SK-N-SH (cell line): ENCODE data around the gene GPR180. TPM values are rescaled to one million over a fixed set of nuclear protein-coding genes. Genes with fewer than 3 reads are reported as not detected.

Experiments used
- CTCF ChIA-PET: fragments of 300-600, 350-600 bp; formaldehyde crosslinking; extraction: SDS; loops from one replicate; lab custom pipeline; 2021; lab: Yijun Ruan, JAX
- POLR2A ChIA-PET: fragments of 350-600 bp; sonication (Branson Sonifier 250); formaldehyde crosslinking; extraction: SDS; loops from one replicate; lab custom pipeline; 2020; ENCODE audit warnings: antibody characterized with exemption, inconsistent platforms; lab: Yijun Ruan, JAX
- DNase-seq: peaks from one replicate; pipeline ENCODE4 v3.0.0; 2012
- H2AFZ ChIP-seq: fragments of 200-600 bp; sonication (generic); 2 replicates; pipeline ENCODE4 v1.8.1; 2016; ENCODE audit warnings: antibody characterized with exemption, mild to moderate bottlenecking, low read depth
- H3F3A ChIP-seq: fragments of 200-600 bp; sonication (generic); replicated peaks from 2 replicates; pipeline ENCODE3; 2016; ENCODE audit warnings: antibody characterized with exemption, mild to moderate bottlenecking; ENCODE audit not compliant: insufficient read depth
- H3K27ac ChIP-seq, 2 experiments: fragments of 200-500 bp in 1 of 2; fragments of 200-600 bp in 1 of 2; sonication (Bioruptor generic) in 1 of 2; sonication (generic), shearing (Covaris generic) in 1 of 2; 2 replicates each; pipeline versions ENCODE4 v1.5.1 to v1.6.1; 2014 to 2016; ENCODE audit warnings: low read depth in 2 of 2, inconsistent platforms in 1 of 2, low read length in 1 of 2, mild to moderate bottlenecking in 1 of 2, mixed read lengths in 1 of 2
- H3K27me3 ChIP-seq: fragments of 200-600 bp; sonication (generic), shearing (Covaris generic); 2 replicates; pipeline ENCODE4 v1.6.1; 2016; ENCODE audit warnings: mixed run types; ENCODE audit not compliant: insufficient read depth
- H3K36me3 ChIP-seq, 2 experiments: fragments of 200-500 bp in 1 of 2; fragments of 200-600 bp in 1 of 2; sonication (Bioruptor generic) in 1 of 2; sonication (generic) in 1 of 2; replicated peaks in 1 of 2; 2 replicates each; pipeline versions ENCODE3 to v1.5.1; 2014 to 2016; ENCODE audit warnings: low read length in 1 of 2, mild to moderate bottlenecking in 1 of 2; ENCODE audit not compliant: insufficient read depth in 2 of 2, control insufficient read depth in 1 of 2
- H3K4me1 ChIP-seq, 2 experiments: fragments of 200-500 bp in 1 of 2; fragments of 200-600 bp in 1 of 2; sonication (Bioruptor generic) in 1 of 2; sonication (generic), shearing (Covaris generic) in 1 of 2; 2 replicates each; pipeline versions ENCODE4 v1.5.1 to v1.6.1; 2014 to 2016; ENCODE audit warnings: low read depth in 1 of 2, low read length in 1 of 2, mixed run types in 1 of 2; ENCODE audit not compliant: insufficient read depth in 2 of 2, control insufficient read depth in 1 of 2
- H3K4me2 ChIP-seq: fragments of 200-600 bp; sonication (generic), shearing (Covaris generic); 2 replicates; pipeline ENCODE4 v1.6.1; 2017; ENCODE audit warnings: mixed run types
- H3K4me3 ChIP-seq, 2 experiments: fragments of 200-500 bp in 1 of 2; fragments of 200-600 bp in 1 of 2; sonication (Bioruptor generic) in 1 of 2; sonication (generic), shearing (Covaris generic) in 1 of 2; 2 replicates each; pipeline versions ENCODE4 v1.5.1 to v1.8.1; 2014 to 2016; ENCODE audit warnings: low read depth in 2 of 2, inconsistent platforms in 1 of 2, low read length in 1 of 2, mild to moderate bottlenecking in 1 of 2, mixed read lengths in 1 of 2, moderate library complexity in 1 of 2
- H3K79me2 ChIP-seq: fragments of 200-600 bp; sonication (generic); 2 replicates; pipeline ENCODE4 v1.8.1; 2017; ENCODE audit warnings: mild to moderate bottlenecking; ENCODE audit not compliant: insufficient read depth
- H3K9ac ChIP-seq: fragments of 200-600 bp; sonication (generic); 2 replicates; pipeline ENCODE4 v1.6.1; 2017; ENCODE audit warnings: mixed run types
- H3K9me2 ChIP-seq: fragments of 200-600 bp; sonication (generic); 2 replicates; pipeline ENCODE4 v1.6.1; 2017; ENCODE audit warnings: mixed run types
- H3K9me3 ChIP-seq: fragments of 200-600 bp; sonication (generic); 2 replicates; pipeline ENCODE4 v1.6.1; 2017; ENCODE audit warnings: mixed run types, mild to moderate bottlenecking, moderate library complexity
- H4K20me1 ChIP-seq: fragments of 200-600 bp; sonication (generic); 2 replicates; pipeline ENCODE4 v1.6.1; 2017; ENCODE audit warnings: mild to moderate bottlenecking, mixed run types; ENCODE audit not compliant: insufficient read depth
- CHD2 ChIP-seq: fragments of 150-350 bp; IDR thresholded peaks from 2 replicates; pipeline ENCODE4 v1.6.1; 2018; ENCODE audit warnings: low read length; ENCODE audit not compliant: partially characterized antibody
- FOXM1 ChIP-seq: IDR thresholded peaks from 2 replicates; pipeline ENCODE4 v1.4.0; 2012; ENCODE audit warnings: low read depth, mild to moderate bottlenecking
- GABPA ChIP-seq: IDR thresholded peaks from 2 replicates; pipeline ENCODE4 v1.4.0; 2012; ENCODE audit warnings: low read depth, mild to moderate bottlenecking
- GATA2 ChIP-seq: sonication (generic); formaldehyde crosslinking; IDR thresholded peaks from 2 replicates; pipeline ENCODE4 v1.5.0; 2020; ENCODE audit warnings: mild to moderate bottlenecking, missing genetic modification reagents
- JUND ChIP-seq: IDR thresholded peaks from 2 replicates; pipeline ENCODE4 v1.4.0; 2012
- MAX ChIP-seq: IDR thresholded peaks from 2 replicates; pipeline ENCODE4 v1.4.0; 2012; ENCODE audit warnings: low read depth
- NFIC ChIP-seq: IDR thresholded peaks from 2 replicates; pipeline ENCODE4 v1.4.0; 2012; ENCODE audit warnings: borderline replicate concordance
- POLR2AphosphoS5 ChIP-seq: IDR thresholded peaks from 2 replicates; pipeline ENCODE4 v1.6.1; 2012; ENCODE audit warnings: low read depth, low read length
- RAD21 ChIP-seq: IDR thresholded peaks from 2 replicates; pipeline ENCODE4 v1.6.1; 2012; ENCODE audit warnings: mild to moderate bottlenecking, low read length
- RFX5 ChIP-seq: IDR thresholded peaks from 2 replicates; pipeline ENCODE4 v1.6.1; 2012; ENCODE audit warnings: mild to moderate bottlenecking, improper control_type of control experiment, low read length
- SIN3A ChIP-seq: IDR thresholded peaks from 2 replicates; pipeline ENCODE4 v1.6.1; 2012; ENCODE audit warnings: low read depth, mild to moderate bottlenecking, low read length, moderate library complexity, borderline replicate concordance
- TAF1 ChIP-seq: IDR thresholded peaks from 2 replicates; pipeline ENCODE4 v1.6.1; 2012; ENCODE audit warnings: low read depth, mild to moderate bottlenecking, low read length, moderate library complexity, borderline replicate concordance
- TCF12 ChIP-seq: IDR thresholded peaks from 2 replicates; pipeline ENCODE4 v1.4.0; 2012
- TEAD4 ChIP-seq: IDR thresholded peaks from 2 replicates; pipeline ENCODE4 v1.4.0; 2012; ENCODE audit warnings: mild to moderate bottlenecking, borderline replicate concordance; ENCODE audit not compliant: insufficient read depth
- YY1 ChIP-seq: IDR thresholded peaks from 2 replicates; pipeline ENCODE4 v1.4.0; 2012; ENCODE audit warnings: low read depth, mild to moderate bottlenecking
- ZBTB33 ChIP-seq: IDR thresholded peaks from 2 replicates; pipeline ENCODE4 v1.4.0; 2012; ENCODE audit warnings: low read depth, borderline replicate concordance
- WGBS: methylation state at CpG from one replicate; pipeline ENCODE4 v1.1.6; 2017; ENCODE audit warnings: low lambda C conversion rate; 5-methylcytosine and 5-hydroxymethylcytosine counted together
- polyA plus RNA-seq, 3 experiments: library from polyadenylated mRNA; depleted of rRNA; stranded (reverse); fragments of >200 nt; gene quantifications; 2 replicates each; pipeline ENCODE4 v1.2.3, GENCODE V29; 2012
- TF ChIP-seq, protein P1 (sequence below): IDR thresholded peaks from 2 replicates; pipeline ENCODE4 v1.6.1; 2012; ENCODE audit warnings: mild to moderate bottlenecking, low read depth, low read length, moderate library complexity
- TF ChIP-seq, protein P2 (sequence below): fragments of 150-350 bp; IDR thresholded peaks from 2 replicates; pipeline ENCODE4 v1.6.1; 2017; ENCODE audit warnings: antibody characterized with exemption, low read length, low read depth, borderline replicate concordance
- TF ChIP-seq, protein P3 (sequence below): IDR thresholded peaks from 2 replicates; pipeline ENCODE4; 2012
- TF ChIP-seq, protein P4 (sequence below): fragments of 200-600 bp; sonication (generic); IDR thresholded peaks from 2 replicates; pipeline ENCODE4 v1.6.1; 2017; ENCODE audit warnings: antibody characterized with exemption, mild to moderate bottlenecking, moderate library complexity

Gene GPR180
- polyA plus RNA-seq, 1 of the 3 experiments (the other 2 are of a cell fraction) = 1.8 TPM

DNA sequence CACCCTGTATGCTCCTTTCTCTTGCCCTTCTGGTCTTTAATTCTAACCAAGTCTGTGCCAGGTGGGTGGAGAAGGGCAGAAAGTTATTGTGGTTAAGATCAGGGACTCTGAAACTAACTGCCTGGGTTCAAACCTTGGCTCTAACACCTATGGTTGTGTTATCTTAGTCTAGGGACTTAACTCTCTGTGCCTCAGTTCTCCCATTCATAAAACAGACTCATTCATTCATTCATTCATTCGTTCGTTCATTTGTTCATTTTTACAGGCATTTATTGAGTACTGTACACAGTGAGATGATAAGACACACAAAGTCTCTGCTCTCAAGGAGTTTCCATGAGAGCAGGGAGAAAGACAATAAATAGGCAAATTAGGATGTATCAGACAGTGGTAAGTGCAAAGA is 80.6 kb downstream of the GPR180 start:
- Histone ChIP-seq H3K9ac (no peak overlapping the region), H3K4me3 (no peak overlapping the region), H4K20me1 (no peaks in the 10 kb centered on the region), H3K9me2 (no peaks in the 10 kb centered on the region), H3F3A (no peaks in the 10 kb centered on the region), H3K36me3 (no peaks in the 10 kb centered on the region), H2AFZ (no peak overlapping the region), H3K4me1 (no peaks in the 10 kb centered on the region), H3K27ac (no peak overlapping the region), H3K79me2 (no peaks in the 10 kb centered on the region), H3K9me3 (no peaks in the 10 kb centered on the region), H3K4me2 (no peak overlapping the region), H3K27me3 (no peaks in the 10 kb centered on the region; the same call in 1 of the 2 replicates)
- TF ChIP-seq JUND (no peak), GABPA (no peak), NFIC (no peak), CHD2 (no peak), TEAD4 (no peak), MAX (no peak), RAD21 (no peak), FOXM1 (no peak), RFX5 (no peak), GATA2 (CRISPR knock-in tag) (no peak), YY1 (no peak), POLR2AphosphoS5 (no peak), SIN3A (no peak), TAF1 (no peak), TCF12 (no peak), ZBTB33 (no peak)
- TF ChIP-seq, protein P1, sequence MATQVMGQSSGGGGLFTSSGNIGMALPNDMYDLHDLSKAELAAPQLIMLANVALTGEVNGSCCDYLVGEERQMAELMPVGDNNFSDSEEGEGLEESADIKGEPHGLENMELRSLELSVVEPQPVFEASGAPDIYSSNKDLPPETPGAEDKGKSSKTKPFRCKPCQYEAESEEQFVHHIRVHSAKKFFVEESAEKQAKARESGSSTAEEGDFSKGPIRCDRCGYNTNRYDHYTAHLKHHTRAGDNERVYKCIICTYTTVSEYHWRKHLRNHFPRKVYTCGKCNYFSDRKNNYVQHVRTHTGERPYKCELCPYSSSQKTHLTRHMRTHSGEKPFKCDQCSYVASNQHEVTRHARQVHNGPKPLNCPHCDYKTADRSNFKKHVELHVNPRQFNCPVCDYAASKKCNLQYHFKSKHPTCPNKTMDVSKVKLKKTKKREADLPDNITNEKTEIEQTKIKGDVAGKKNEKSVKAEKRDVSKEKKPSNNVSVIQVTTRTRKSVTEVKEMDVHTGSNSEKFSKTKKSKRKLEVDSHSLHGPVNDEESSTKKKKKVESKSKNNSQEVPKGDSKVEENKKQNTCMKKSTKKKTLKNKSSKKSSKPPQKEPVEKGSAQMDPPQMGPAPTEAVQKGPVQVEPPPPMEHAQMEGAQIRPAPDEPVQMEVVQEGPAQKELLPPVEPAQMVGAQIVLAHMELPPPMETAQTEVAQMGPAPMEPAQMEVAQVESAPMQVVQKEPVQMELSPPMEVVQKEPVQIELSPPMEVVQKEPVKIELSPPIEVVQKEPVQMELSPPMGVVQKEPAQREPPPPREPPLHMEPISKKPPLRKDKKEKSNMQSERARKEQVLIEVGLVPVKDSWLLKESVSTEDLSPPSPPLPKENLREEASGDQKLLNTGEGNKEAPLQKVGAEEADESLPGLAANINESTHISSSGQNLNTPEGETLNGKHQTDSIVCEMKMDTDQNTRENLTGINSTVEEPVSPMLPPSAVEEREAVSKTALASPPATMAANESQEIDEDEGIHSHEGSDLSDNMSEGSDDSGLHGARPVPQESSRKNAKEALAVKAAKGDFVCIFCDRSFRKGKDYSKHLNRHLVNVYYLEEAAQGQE = no peak
- TF ChIP-seq, protein P2, sequence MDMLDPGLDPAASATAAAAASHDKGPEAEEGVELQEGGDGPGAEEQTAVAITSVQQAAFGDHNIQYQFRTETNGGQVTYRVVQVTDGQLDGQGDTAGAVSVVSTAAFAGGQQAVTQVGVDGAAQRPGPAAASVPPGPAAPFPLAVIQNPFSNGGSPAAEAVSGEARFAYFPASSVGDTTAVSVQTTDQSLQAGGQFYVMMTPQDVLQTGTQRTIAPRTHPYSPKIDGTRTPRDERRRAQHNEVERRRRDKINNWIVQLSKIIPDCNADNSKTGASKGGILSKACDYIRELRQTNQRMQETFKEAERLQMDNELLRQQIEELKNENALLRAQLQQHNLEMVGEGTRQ = no peak
- TF ChIP-seq, protein P3, sequence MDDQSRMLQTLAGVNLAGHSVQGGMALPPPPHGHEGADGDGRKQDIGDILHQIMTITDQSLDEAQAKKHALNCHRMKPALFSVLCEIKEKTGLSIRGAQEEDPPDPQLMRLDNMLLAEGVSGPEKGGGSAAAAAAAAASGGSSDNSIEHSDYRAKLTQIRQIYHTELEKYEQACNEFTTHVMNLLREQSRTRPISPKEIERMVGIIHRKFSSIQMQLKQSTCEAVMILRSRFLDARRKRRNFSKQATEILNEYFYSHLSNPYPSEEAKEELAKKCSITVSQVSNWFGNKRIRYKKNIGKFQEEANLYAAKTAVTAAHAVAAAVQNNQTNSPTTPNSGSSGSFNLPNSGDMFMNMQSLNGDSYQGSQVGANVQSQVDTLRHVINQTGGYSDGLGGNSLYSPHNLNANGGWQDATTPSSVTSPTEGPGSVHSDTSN = no peak
- TF ChIP-seq, protein P4, sequence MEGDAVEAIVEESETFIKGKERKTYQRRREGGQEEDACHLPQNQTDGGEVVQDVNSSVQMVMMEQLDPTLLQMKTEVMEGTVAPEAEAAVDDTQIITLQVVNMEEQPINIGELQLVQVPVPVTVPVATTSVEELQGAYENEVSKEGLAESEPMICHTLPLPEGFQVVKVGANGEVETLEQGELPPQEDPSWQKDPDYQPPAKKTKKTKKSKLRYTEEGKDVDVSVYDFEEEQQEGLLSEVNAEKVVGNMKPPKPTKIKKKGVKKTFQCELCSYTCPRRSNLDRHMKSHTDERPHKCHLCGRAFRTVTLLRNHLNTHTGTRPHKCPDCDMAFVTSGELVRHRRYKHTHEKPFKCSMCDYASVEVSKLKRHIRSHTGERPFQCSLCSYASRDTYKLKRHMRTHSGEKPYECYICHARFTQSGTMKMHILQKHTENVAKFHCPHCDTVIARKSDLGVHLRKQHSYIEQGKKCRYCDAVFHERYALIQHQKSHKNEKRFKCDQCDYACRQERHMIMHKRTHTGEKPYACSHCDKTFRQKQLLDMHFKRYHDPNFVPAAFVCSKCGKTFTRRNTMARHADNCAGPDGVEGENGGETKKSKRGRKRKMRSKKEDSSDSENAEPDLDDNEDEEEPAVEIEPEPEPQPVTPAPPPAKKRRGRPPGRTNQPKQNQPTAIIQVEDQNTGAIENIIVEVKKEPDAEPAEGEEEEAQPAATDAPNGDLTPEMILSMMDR = no peak
- POLR2A ChIA-PET = no interaction called here
- CTCF ChIA-PET = interaction anchor here (0.5 to 1.5 kb wide), 3 partner anchors 22 to 1977 kb away, joined by 3 read pairs; no protein-coding TSS in a partner anchor
- WGBS = 27% methylated on average over 2 of the region's 2 CpGs
- DNase-seq = no peak
